ENCODE data around the gene PIK3C2G.

DNA sequence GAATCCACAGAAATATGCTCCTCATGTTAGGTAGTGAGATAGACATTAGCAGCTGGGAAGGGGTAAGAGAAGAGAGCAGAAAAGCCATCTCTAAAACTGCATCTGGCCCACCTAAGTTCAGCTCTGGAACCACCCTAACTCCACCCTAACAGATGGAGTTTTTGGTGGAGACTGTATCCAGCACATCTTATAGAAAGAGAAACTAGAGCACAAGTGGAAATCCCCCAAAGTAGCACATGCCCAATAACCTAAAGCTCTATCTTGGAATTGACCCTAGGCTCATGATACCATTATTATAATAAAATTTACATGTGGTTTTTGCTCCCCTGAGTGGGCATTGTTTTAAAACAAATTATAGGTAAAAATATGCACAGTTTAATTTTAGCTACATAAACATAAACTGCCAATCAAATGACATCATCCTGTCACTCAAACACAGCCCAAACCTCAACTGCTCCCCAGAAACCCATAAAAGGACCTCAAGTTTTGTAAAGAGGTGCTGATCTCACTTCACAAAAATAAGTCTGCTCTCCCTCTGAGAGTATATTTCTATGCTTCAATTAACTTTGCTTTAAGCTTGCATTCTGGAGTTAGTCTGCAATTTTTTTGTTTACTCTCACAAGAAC lies 206.4 kb downstream of the PIK3C2G start:
- TF ChIP-seq, protein P1, sequence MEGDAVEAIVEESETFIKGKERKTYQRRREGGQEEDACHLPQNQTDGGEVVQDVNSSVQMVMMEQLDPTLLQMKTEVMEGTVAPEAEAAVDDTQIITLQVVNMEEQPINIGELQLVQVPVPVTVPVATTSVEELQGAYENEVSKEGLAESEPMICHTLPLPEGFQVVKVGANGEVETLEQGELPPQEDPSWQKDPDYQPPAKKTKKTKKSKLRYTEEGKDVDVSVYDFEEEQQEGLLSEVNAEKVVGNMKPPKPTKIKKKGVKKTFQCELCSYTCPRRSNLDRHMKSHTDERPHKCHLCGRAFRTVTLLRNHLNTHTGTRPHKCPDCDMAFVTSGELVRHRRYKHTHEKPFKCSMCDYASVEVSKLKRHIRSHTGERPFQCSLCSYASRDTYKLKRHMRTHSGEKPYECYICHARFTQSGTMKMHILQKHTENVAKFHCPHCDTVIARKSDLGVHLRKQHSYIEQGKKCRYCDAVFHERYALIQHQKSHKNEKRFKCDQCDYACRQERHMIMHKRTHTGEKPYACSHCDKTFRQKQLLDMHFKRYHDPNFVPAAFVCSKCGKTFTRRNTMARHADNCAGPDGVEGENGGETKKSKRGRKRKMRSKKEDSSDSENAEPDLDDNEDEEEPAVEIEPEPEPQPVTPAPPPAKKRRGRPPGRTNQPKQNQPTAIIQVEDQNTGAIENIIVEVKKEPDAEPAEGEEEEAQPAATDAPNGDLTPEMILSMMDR (IDR thresholded peaks at IDR 0.05; ENCODE audit: low read depth, low read length, poor library complexity, severe bottlenecking), result no peak
- TF ChIP-seq EZH2phosphoT487 (IDR thresholded peaks at IDR 0.05; ENCODE audit: borderline replicate concordance, low read length), result no peak
